HG03060 (cell line): ENCODE data around the gene IKZF3.
A peak's percentile ranks its signal among the peaks of the same experiment; 100 is the strongest.
"Not testable (repeated sequence)": the region's sequence is repeated elsewhere in the genome, so short reads cannot be mapped to it uniquely, and the experiment has no call there.

Experiments
- ATAC-seq: cut with Tn5 transposase; IDR thresholded peaks from one replicate; pipeline ENCODE4 v1.9.1; 2021; ENCODE audit warnings: low read depth, moderate number of reproducible peaks; ENCODE audit not compliant: unreplicated experiment

The IKZF3 gene

GRCh38 chr17:39787743-39788484, 76.2 kb downstream of the IKZF3 start:
- no peak for ATAC-seq

DNA sequence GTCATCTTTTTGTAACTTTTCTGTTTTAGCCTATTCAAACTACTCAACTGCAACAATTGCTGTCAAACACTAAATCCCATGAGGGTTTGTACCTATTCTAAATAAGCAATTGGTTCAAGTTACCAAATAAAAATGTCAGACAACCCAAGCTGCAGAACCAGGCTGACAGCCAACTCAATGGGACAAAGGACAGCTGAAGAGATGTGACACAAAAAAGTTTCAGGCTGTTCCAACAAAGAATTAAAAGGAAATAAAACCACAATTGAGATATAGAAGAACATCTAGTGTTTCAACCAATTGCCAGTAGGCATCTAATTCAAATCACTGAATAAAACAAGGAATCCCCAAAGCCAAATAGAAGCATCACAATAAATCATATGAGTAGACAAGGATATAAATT, 77.1 kb downstream of the IKZF3 start:
- no peak for ATAC-seq

GRCh38 chr17:39782980-39783379, 81.1 kb downstream of the IKZF3 start:
- ATAC-seq: no peak

DNA sequence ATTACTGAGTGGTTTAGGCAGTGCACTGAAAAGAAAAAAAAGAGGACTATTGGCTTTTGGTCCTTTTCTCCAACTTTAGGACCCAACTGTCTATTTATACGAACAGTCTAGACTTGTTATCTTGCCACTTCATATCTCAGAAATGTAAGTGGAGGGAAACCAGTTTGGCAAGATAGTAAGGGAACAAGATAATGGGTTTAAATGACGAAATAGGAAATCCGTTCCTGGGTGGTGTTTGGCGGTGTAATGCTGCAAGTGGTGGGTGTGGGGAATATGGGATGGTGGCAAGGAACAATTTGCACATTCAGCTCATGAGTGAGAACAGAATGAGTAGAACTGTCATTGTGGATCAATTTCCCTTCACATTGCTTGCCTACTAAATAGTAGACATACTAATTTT, 81.6 kb downstream of the IKZF3 start:
- ATAC-seq: no peak

GRCh38 chr17:39781861-39782213, 82.3 kb downstream of the IKZF3 start:
- ATAC-seq: no peak

DNA sequence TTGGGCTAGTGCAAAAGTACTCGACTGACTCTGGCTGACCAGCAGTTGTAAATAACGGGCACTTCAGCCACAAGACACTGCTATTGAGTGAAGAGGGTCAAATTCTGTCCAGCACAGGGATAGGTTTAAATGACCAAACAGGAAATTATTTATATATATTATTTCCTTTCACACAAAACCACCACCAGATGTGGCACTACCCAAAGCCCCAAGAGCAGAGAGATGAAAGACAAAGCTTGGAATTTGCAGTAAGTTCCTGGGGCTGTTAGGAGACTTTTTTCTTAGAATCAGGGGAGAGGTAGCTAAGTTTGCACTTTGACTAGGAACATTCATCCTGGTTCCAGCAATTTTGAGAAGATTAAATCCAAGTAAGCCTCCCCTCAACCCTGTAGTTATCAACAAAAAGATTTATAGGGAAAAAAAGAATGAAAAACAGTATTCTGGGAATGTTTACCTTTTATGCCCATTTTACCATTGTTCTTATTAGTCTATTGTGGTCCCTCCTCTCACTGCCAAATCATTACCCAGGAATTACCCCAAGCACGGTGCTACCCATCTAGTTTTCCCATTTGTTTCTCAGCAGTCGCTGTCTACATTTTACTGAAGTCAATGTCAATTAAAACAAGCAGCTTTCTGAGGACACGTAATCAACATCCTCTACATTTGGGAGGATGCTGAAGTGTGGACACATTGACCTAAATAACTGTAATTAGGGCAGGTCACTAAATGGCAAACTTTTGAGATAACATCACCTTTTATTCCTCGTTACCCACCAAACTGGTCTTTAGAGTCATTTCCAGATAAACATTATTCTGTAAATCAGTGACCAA, 82.9 kb downstream of the IKZF3 start:
- ATAC-seq: no peak

GRCh38 chr17:39777534-39778365, 86.4 kb downstream of the IKZF3 start:
- no peak for ATAC-seq

DNA sequence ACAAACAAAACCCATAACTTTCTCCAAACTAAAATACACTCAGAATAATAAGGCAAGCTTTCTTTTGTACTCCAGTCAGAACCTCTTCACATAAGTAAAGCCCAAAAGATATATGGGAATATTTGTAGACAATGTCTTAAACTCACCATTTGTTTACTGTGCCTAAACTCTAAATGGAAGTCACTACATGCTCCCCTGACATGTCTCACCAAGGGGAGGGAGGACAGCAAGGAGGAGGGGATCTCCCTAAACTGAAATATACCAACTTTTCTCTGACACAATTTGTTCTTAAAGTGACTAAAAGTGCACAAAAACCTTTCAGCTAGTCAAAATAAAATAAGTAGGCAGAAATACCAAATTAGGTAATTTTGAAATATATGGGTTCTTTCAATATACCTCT, 87.9 kb downstream of the IKZF3 start:
- no peak for ATAC-seq

DNA sequence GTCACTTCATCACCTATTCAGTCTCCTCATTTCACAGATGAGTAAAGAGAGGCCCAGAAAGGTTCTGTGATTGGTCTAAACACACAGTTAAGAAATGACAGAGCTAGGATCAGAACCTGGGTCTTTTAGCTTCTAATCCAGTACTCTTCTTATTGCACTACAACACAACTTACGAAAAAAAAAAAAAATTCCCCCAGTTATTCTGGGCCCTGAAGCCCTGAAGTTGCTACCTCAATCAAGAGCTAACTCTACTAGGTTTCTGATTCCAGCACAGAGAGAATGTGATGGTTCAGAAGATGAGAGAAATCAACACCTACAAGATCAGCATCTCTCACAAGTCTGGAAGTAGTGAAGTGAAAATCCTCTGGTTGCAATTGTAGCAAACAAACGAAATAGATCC, 89.1 kb downstream of the IKZF3 start:
- ATAC-seq: no peak

DNA sequence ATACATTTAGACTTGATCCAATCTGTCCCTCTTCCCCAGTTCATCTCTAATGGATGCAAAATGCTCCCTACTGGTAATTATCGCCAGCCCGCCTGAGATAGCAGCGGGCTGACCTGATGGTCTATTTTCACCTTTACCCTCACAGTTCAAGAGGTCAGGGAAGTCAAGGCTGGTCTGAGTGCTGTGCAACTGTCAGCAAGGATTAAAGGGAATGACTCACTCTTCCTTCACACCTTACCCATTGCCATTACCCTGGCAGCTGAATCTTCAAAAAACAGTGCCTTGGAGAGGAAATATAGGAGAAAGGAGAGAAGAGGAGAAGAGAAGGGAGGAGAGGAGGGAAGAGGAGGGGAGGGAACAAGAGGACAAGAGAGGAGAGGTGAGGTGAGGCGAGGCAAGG, 90.1 kb downstream of the IKZF3 start:
- ATAC-seq: no peak

DNA sequence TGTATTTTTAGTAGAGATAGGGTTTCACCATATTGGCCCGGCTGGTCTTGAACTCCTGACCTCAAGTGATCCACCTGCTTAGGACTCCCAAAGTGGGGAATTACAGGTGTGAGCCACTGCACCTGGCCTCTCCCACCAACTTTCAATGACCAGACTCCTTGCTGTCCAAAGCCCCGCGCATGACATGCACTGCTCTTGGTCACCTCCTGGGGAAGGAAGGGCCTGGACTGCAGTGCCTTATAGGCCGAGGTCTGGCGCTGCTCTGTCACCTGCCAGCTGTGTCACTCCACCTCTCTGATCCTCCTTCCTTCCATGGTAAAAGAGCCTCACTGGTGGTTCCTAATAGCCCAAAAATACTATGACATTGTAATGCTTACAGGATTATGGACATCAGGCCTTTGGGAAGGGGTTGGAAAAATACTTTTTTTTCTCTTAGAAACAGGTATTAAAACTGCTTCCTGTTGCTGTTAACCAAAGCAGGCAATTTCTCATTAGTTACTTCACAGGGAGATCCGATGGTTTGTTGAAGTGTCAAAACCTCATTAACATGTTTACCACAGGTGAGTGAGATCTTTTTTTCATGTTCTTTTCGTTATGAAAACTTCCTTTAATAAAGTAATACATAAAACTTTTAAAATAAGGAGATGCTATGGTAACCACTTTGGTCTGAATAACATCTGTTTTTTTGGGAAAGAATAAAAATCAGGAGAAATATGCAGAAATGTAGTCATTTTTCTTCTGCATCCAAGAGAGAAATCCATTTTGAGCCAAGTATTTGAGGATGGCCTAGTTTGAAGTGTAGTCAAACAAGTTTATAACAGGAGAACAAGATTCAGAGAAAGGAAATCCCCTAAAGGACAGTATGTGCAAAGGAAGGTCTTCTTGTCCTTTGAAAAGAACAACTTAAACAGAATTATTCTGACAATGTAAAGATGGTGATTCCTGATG, 90.9 kb downstream of the IKZF3 start:
- no peak for ATAC-seq

DNA sequence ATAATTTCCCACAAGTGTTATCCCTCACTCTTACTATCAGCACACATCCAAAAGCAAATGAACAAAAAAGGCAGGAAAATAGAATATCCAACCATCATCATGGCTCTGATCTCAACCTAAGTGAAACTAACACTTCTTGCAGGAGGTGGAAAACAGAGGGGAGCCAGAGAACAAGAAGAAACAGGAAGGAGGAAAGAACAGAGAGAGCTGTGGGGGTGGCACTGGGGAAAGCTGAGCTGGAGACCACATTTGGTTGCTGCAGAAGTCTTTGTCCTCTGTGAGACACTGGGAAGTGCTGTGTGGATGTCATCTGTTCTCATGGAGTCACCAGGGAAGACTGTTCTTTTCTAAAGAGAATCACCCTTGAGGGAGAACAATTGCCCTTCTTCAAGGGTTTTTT, 91.7 kb downstream of the IKZF3 start:
- no peak for ATAC-seq

- ATAC-seq: peak; percentile 46
These were observed 94.0 kb downstream of the IKZF3 start for GRCh38 chr17:39769974-39770587.

- ATAC-seq: no peak
These were observed 97.0 kb downstream of the IKZF3 start for GRCh38 chr17:39767147-39767546.

DNA sequence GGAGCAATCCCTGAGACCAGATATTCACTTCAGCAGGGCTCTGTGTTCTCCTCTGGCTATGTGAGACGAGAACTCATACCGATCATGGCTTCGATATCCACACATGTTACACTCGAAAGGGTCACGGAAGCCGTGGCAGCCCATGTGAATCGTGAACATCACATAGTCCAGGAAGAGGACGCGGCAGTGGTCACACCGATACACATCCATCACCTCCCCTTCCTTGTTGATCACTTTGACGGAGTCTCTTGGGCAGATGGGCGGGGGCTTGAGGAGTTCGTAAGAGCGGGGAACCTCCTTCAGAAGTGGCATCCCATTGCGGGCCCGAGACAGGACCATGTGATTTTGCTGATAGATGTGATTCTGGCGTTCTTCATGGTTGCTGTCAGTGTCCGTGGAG, 98.3 kb downstream of the IKZF3 start:
- ATAC-seq: no peak

- ATAC-seq: no peak
These were observed 98.9 kb downstream of the IKZF3 start for GRCh38 chr17:39765175-39765574.

- not testable (repeated sequence) for ATAC-seq
These were observed 99.9 kb downstream of the IKZF3 start for GRCh38 chr17:39764171-39764570.

DNA sequence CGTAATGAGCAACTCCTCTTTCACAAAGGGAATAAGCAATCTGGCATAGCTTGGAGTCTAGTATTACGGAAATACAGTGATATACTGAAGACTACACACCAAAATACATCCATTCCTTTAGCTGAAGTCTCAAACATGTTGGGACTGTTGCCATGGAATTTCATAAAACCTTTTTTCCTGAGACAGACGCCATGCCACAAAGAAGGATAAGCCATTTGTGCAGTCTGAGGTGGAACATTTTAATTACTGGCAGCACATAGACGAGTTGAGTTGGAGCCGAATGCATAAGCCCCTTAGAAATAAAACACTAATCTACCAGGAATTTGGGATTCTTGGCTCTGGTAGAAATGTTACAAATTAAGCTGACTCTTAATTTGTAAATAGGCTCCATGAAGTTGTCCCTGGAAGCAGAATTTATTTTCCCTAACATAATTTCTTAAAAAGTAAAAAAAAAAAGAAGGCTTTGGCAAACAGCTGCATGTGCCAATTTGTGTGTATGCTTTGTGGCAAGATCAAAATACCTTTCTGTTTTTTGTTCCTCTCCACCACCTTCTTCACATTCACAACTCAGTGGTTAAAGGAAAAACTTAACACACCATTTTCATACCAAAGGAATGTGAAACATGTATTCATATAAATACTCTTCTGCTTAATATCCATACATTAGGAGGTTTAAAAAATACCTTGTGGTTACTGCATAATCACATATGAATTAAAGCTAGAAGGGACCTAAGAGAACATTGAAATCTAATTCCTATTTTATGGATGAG, 100.9 kb downstream of the IKZF3 start:
- ATAC-seq: no peak
